Loucy (cell line): ENCODE data around the gene PSAPL1.

Experiments
- H2AFZ ChIP-seq: fragments of 200-600 bp; sonication (generic); 2 replicates; pipeline ENCODE4 v1.6.0; 2016; ENCODE audit warnings: antibody characterized with exemption, mild to moderate bottlenecking, low read length, moderate library complexity
- H3F3A ChIP-seq: fragments of 200-600 bp; 2 replicates; pipeline ENCODE4 v1.6.0; 2016; ENCODE audit warnings: antibody characterized with exemption, low read depth, mild to moderate bottlenecking
- H3K27me3 ChIP-seq: fragments of 200-600 bp; sonication (generic); 2 replicates; pipeline ENCODE4 v1.6.1; 2014; ENCODE audit warnings: low read length, mild to moderate bottlenecking; ENCODE audit not compliant: insufficient read depth, poor library complexity, severe bottlenecking
- H3K36me3 ChIP-seq: fragments of 200-600 bp; sonication (generic); 2 replicates; pipeline ENCODE4 v1.6.1; 2016; ENCODE audit warnings: low read length; ENCODE audit not compliant: insufficient read depth
- H3K4me1 ChIP-seq: fragments of 200-600 bp; sonication (generic); 2 replicates; pipeline ENCODE4 v1.5.1; 2014; ENCODE audit warnings: low read length, mild to moderate bottlenecking; ENCODE audit not compliant: insufficient read depth, poor library complexity, severe bottlenecking
- H3K4me2 ChIP-seq: fragments of 200-600 bp; sonication (generic); 2 replicates; pipeline ENCODE4 v1.6.0; 2014; ENCODE audit warnings: antibody characterized with exemption, low read length, low read depth, mild to moderate bottlenecking; ENCODE audit not compliant: poor library complexity, severe bottlenecking
- H3K4me3 ChIP-seq: fragments of 200-600 bp; sonication (generic); 2 replicates; pipeline ENCODE4 v1.5.1; 2014; ENCODE audit warnings: low read length, mild to moderate bottlenecking, mixed read lengths; ENCODE audit not compliant: poor library complexity, severe bottlenecking
- H3K79me2 ChIP-seq: fragments of 200-600 bp; sonication (generic); 2 replicates; pipeline ENCODE4 v1.6.1; 2014; ENCODE audit warnings: low read length; ENCODE audit not compliant: insufficient read depth
- H3K9ac ChIP-seq: fragments of 200-600 bp; sonication (generic); 2 replicates; pipeline ENCODE4 v1.6.0; 2014; ENCODE audit warnings: mild to moderate bottlenecking, low read depth, low read length, moderate library complexity; ENCODE audit not compliant: poor library complexity, severe bottlenecking
- H3K9me2 ChIP-seq: fragments of 200-600 bp; sonication (generic); replicated peaks from 2 replicates; pipeline ENCODE4 v1.6.1; 2016; ENCODE audit warnings: low read depth, low read length, mixed read lengths
- H3K9me3 ChIP-seq: fragments of 200-600 bp; sonication (generic); 2 replicates; pipeline ENCODE4 v1.6.1; 2014; ENCODE audit warnings: mild to moderate bottlenecking, antibody characterized with exemption, low read length, low read depth; ENCODE audit not compliant: insufficient read depth
- H4K20me1 ChIP-seq: fragments of 200-600 bp; sonication (generic); 2 replicates; pipeline ENCODE4 v1.6.0; 2014; ENCODE audit warnings: antibody characterized with exemption, low read length, mild to moderate bottlenecking; ENCODE audit not compliant: insufficient read depth, poor library complexity, severe bottlenecking
- EZH2phosphoT487 ChIP-seq: fragments of 200-600 bp; IDR thresholded peaks from 2 replicates; pipeline ENCODE4 v1.6.1; 2018; ENCODE audit warnings: antibody characterized with exemption, mild to moderate bottlenecking, moderate library complexity, borderline replicate concordance
- TF ChIP-seq, protein P1 (sequence below): fragments of 200-600 bp; sonication (generic); conservative IDR thresholded peaks from 2 replicates; pipeline ENCODE4 v1.5.1; 2014; ENCODE audit warnings: mild to moderate bottlenecking, antibody characterized with exemption, low read length

PSAPL1 gene

DNA sequence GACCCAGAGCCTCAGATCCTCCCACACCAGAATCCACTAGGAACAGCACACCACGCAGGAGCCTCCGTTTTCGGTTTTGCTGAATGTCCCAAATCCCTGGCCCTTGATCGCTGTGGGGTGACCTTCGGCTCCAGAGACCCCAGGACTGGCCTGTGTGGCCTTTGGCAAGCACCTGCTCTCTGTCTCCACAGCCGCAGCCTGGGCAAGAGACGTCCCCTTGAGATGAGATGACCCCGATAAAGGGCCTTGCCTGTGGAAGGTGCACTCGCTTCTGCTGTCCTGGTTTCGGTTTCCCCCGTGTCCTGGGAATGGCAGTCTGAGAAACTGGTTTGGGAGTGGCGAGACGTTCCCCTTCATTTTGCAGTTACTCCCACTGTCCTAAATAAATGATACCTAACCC, 9.6 kb downstream of the PSAPL1 start:
- H4K20me1 ChIP-seq: no peaks in the 10 kb centered on the region
- H3K36me3 ChIP-seq: no peaks in the 10 kb centered on the region
- no peak overlapping the region for H2AFZ ChIP-seq
- H3K4me2 ChIP-seq: no peak overlapping the region
- no peaks in the 10 kb centered on the region for H3F3A ChIP-seq
- no peaks in the 10 kb centered on the region for H3K4me1 ChIP-seq
- TF ChIP-seq, protein P1, sequence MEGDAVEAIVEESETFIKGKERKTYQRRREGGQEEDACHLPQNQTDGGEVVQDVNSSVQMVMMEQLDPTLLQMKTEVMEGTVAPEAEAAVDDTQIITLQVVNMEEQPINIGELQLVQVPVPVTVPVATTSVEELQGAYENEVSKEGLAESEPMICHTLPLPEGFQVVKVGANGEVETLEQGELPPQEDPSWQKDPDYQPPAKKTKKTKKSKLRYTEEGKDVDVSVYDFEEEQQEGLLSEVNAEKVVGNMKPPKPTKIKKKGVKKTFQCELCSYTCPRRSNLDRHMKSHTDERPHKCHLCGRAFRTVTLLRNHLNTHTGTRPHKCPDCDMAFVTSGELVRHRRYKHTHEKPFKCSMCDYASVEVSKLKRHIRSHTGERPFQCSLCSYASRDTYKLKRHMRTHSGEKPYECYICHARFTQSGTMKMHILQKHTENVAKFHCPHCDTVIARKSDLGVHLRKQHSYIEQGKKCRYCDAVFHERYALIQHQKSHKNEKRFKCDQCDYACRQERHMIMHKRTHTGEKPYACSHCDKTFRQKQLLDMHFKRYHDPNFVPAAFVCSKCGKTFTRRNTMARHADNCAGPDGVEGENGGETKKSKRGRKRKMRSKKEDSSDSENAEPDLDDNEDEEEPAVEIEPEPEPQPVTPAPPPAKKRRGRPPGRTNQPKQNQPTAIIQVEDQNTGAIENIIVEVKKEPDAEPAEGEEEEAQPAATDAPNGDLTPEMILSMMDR: no peak
- TF ChIP-seq EZH2phosphoT487: no peak
- no peak overlapping the region for H3K4me3 ChIP-seq
- H3K9me3 ChIP-seq: peaks cover 6% of the 10 kb centered on the region; the same call in 1 of the 2 replicates
- H3K9ac ChIP-seq: no peak overlapping the region
- no peaks in the 10 kb centered on the region for H3K27me3 ChIP-seq
- H3K9me2 ChIP-seq: no peaks in the 10 kb centered on the region
- H3K79me2 ChIP-seq: no peaks in the 10 kb centered on the region

DNA sequence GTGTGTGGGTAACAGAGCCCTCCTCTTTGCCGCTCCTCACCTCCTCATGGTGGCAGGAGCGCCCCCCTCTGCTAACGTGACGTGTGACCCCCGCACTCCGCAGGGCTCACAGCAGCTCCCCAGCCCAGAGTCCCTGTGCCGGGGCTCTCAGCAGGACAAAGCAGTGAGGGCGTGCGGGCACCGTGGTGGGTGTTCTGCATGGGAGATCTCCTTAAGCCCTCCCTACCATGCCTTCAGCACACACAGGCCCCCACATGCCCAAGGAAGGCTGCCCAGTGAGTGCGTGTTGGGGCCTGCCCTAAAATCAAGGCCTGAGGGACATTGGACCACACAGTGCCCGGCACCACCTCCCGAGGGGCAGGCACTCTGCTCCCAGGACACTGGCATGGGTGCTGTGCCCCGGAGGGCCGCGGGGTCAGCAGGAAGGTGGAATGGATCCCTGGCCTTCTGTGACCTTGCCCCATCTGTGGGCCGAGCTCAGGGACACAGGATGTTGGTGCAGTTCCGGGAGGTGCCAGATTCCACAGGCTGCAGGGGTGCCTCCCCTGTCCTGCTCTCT, 10.1 kb downstream of the PSAPL1 start:
- Histone ChIP-seq H3K36me3 (no peaks in the 10 kb centered on the region), H2AFZ (no peak overlapping the region), H3F3A (no peaks in the 10 kb centered on the region), H4K20me1 (no peaks in the 10 kb centered on the region), H3K4me3 (no peak overlapping the region), H3K4me1 (no peaks in the 10 kb centered on the region), H3K9me3 (peaks cover 8% of the 10 kb centered on the region; the same call in 1 of the 2 replicates), H3K9me2 (no peaks in the 10 kb centered on the region), H3K79me2 (no peaks in the 10 kb centered on the region), H3K27me3 (no peaks in the 10 kb centered on the region), H3K4me2 (no peak overlapping the region), H3K9ac (no peak overlapping the region)
- no peak for TF ChIP-seq EZH2phosphoT487
- TF ChIP-seq, protein P1: no peak

DNA sequence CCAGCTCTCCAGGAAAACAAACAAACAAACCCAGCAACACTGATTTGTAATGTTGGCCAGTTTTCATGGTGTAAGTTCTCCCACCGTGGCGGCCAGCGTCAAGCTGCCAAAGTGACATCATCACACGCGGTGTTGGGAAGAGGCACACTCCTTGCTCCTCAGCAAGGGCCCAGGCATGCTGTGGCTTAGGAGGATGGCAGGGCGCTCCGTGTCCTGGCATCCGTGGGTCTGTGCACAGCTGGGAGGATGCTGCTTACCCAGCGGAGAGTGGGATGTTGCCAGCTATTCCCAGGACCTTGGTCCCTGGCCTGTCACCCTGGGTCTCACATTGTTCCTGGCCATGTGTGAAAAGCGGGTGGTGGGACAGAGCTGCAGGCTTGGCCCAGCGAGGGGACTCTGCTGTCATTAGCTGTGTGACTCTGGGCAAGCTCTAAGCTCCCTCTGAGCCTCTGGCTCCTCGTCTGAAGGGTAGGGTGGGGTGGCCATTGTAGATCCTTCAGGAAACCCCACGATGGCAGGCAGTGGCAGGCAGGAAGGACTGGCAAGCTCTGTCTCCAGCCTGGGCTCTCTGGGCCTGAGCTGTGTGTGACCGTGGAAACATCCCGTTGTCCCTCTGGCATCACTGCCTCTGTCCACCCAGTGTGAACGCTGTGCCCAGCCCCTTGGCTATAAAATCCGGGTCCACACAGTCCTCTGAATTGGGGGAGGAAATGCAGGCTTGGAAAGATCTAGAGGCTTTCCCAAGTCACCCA, 10.8 kb downstream of the PSAPL1 start:
- no peak overlapping the region for H3K4me3 ChIP-seq
- H3K36me3 ChIP-seq: no peaks in the 10 kb centered on the region
- no peaks in the 10 kb centered on the region for H3K9me2 ChIP-seq
- H2AFZ ChIP-seq: no peak overlapping the region
- H3F3A ChIP-seq: no peaks in the 10 kb centered on the region
- H3K27me3 ChIP-seq: no peaks in the 10 kb centered on the region
- TF ChIP-seq, protein P1: no peak
- TF ChIP-seq EZH2phosphoT487: no peak
- no peaks in the 10 kb centered on the region for H3K4me1 ChIP-seq
- no peak overlapping the region for H3K9ac ChIP-seq
- no peaks in the 10 kb centered on the region for H4K20me1 ChIP-seq
- no peak overlapping the region for H3K4me2 ChIP-seq
- peaks cover 8% of the 10 kb centered on the region; the same call in 1 of the 2 replicates for H3K9me3 ChIP-seq
- no peaks in the 10 kb centered on the region for H3K79me2 ChIP-seq
